DOHH2 (cell line): ENCODE results near the gene CUEDC1.

ENCODE experiments used
- H3F3A ChIP-seq: fragments of 200-600 bp; sonication (generic), shearing (Covaris generic); 2 replicates; pipeline ENCODE4 v1.6.0; 2016; ENCODE audit warnings: antibody characterized with exemption, mild to moderate bottlenecking; ENCODE audit not compliant: control insufficient read depth, insufficient read depth
- H3K27ac ChIP-seq: fragments of 200-600 bp; sonication (generic); 2 replicates; pipeline ENCODE4 v1.5.1; 2014; ENCODE audit warnings: low read depth, mild to moderate bottlenecking, low read length, moderate library complexity
- H3K27me3 ChIP-seq: fragments of 200-600 bp; sonication (generic); 2 replicates; pipeline ENCODE4 v1.6.1; 2014; ENCODE audit warnings: mild to moderate bottlenecking, low read length, mixed read lengths; ENCODE audit not compliant: control insufficient read depth
- H3K36me3 ChIP-seq: fragments of 200-600 bp; sonication (generic); 2 replicates; pipeline ENCODE4 v1.6.1; 2014; ENCODE audit warnings: mild to moderate bottlenecking, low read length, moderate library complexity, mixed read lengths; ENCODE audit not compliant: control insufficient read depth
- H3K4me1 ChIP-seq: fragments of 200-600 bp; sonication (generic); 2 replicates; pipeline ENCODE4 v1.6.1; 2014; ENCODE audit warnings: mild to moderate bottlenecking, low read length, mixed read lengths; ENCODE audit not compliant: control insufficient read depth
- H3K4me2 ChIP-seq: fragments of 200-600 bp; sonication (generic); 2 replicates; pipeline ENCODE4 v1.6.0; 2014; ENCODE audit warnings: mild to moderate bottlenecking, low read length, moderate library complexity
- H3K4me3 ChIP-seq: fragments of 200-600 bp; sonication (generic); 2 replicates; pipeline ENCODE4 v1.5.1; 2014; ENCODE audit warnings: mild to moderate bottlenecking, low read length, mixed read lengths
- H3K79me2 ChIP-seq: fragments of 200-600 bp; sonication (generic); 2 replicates; pipeline ENCODE4 v1.6.1; 2014; ENCODE audit warnings: mild to moderate bottlenecking, low read length, mixed read lengths; ENCODE audit not compliant: control insufficient read depth
- H3K9me2 ChIP-seq: fragments of 200-600 bp; sonication (generic); replicated peaks from 2 replicates; pipeline ENCODE4 v1.6.1; 2014; ENCODE audit warnings: mild to moderate bottlenecking, low read length, mixed read lengths; ENCODE audit not compliant: control insufficient read depth
- H3K9me3 ChIP-seq: fragments of 200-600 bp; sonication (generic); 2 replicates; pipeline ENCODE4 v1.6.1; 2014; ENCODE audit warnings: antibody characterized with exemption, low read length, mixed read lengths; ENCODE audit not compliant: control insufficient read depth, insufficient read depth
- H4K20me1 ChIP-seq: fragments of 200-600 bp; sonication (generic); 2 replicates; pipeline ENCODE4 v1.6.0; 2014; ENCODE audit warnings: low read depth, mild to moderate bottlenecking, antibody characterized with exemption, low read length, moderate library complexity; ENCODE audit not compliant: control insufficient read depth, insufficient read depth
- CTCF ChIP-seq: fragments of 200-600 bp; sonication (generic); IDR thresholded peaks from one replicate; pipeline ENCODE4 v1.5.1; 2014; ENCODE audit warnings: antibody characterized with exemption, mild to moderate bottlenecking, low read depth, low read length; ENCODE audit not compliant: poor library complexity, severe bottlenecking
- EZH2phosphoT487 ChIP-seq: fragments of 200-600 bp; sonication (generic); IDR thresholded peaks from 2 replicates; pipeline ENCODE4 v1.6.1; 2017; ENCODE audit warnings: borderline replicate concordance, mild to moderate bottlenecking, antibody characterized with exemption, low read length, moderate library complexity, mixed read lengths

CUEDC1 gene

GRCh38 chr17:57980522-57980921, 25.3 kb upstream of the CUEDC1 start:
- H3F3A ChIP-seq, result no peaks in the 10 kb centered on the region
- peaks cover 9% of the 10 kb centered on the region for H3K4me1 ChIP-seq
- H3K79me2 ChIP-seq, result peaks cover 42% of the 10 kb centered on the region
- no peaks in the 10 kb centered on the region for H3K9me2 ChIP-seq
- no peaks in the 10 kb centered on the region for H3K9me3 ChIP-seq
- H3K27ac ChIP-seq, result no peak overlapping the region
- peaks cover 96% of the 10 kb centered on the region for H3K36me3 ChIP-seq
- peaks cover 14% of the 10 kb centered on the region for H4K20me1 ChIP-seq
- H3K27me3 ChIP-seq, result no peaks in the 10 kb centered on the region
- no peak overlapping the region for H3K4me3 ChIP-seq
- TF ChIP-seq CTCF (no peak), EZH2phosphoT487 (no peak)
- H3K4me2 ChIP-seq, result no peak overlapping the region

GRCh38 chr17:57979076-57979475, 23.9 kb upstream of the CUEDC1 start:
- peaks cover 95% of the 10 kb centered on the region for H3K36me3 ChIP-seq

GRCh38 chr17:57976594-57976993, 21.4 kb upstream of the CUEDC1 start:
- Histone ChIP-seq H3K36me3 (peaks cover 81% of the 10 kb centered on the region), H3K9me2 (no peaks in the 10 kb centered on the region), H3K79me2 (peaks cover 3% of the 10 kb centered on the region), H3K9me3 (no peaks in the 10 kb centered on the region), H3K4me1 (no peaks in the 10 kb centered on the region), H3K4me2 (no peak overlapping the region), H3K27ac (no peak overlapping the region), H4K20me1 (no peaks in the 10 kb centered on the region), H3K27me3 (no peaks in the 10 kb centered on the region), H3K4me3 (no peak overlapping the region), H3F3A (no peaks in the 10 kb centered on the region)
- TF ChIP-seq EZH2phosphoT487, result no peak
- TF ChIP-seq CTCF, result no peak

More at GRCh38 chr17:57979076-57979475, 23.9 kb upstream of the CUEDC1 start:
- peaks cover 28% of the 10 kb centered on the region for H3K79me2 ChIP-seq
- H3K4me2 ChIP-seq, result no peak overlapping the region
- H3K9me2 ChIP-seq, result no peaks in the 10 kb centered on the region
- H3K4me3 ChIP-seq, result no peak overlapping the region
- H3K27me3 ChIP-seq, result no peaks in the 10 kb centered on the region
- no peaks in the 10 kb centered on the region for H3K4me1 ChIP-seq
- TF ChIP-seq CTCF, result no peak
- TF ChIP-seq EZH2phosphoT487, result no peak
- H3K9me3 ChIP-seq, result no peaks in the 10 kb centered on the region
- H4K20me1 ChIP-seq, result 0 out of 2 replicates have a peak, but pooled peaks cover 9% of the 10 kb centered on the region
- no peak overlapping the region for H3K27ac ChIP-seq
- no peaks in the 10 kb centered on the region for H3F3A ChIP-seq
